Measurements from ENCODE around the gene NAT9. TPM values are rescaled to one million over a fixed set of nuclear protein-coding genes. Genes with fewer than 3 reads are reported as not detected.

NAT9 gene
- total RNA-seq, 1 donor from 2014 or later = 47.7 TPM

GRCh38 chr17:74780443-74781238 lies 4.5 kb upstream of the NAT9 start:
- DNase-seq (ENCODE audit: low read depth) = peak; percentile 59

- no peak for DNase-seq (ENCODE audit: low read depth)
Observed at GRCh38 chr17:74779948-74780400, 3.8 kb upstream of the NAT9 start.

- DNase-seq (ENCODE audit: low read depth) = no peak
Observed at GRCh38 chr17:74779501-74779900, 3.4 kb upstream of the NAT9 start.

DNA sequence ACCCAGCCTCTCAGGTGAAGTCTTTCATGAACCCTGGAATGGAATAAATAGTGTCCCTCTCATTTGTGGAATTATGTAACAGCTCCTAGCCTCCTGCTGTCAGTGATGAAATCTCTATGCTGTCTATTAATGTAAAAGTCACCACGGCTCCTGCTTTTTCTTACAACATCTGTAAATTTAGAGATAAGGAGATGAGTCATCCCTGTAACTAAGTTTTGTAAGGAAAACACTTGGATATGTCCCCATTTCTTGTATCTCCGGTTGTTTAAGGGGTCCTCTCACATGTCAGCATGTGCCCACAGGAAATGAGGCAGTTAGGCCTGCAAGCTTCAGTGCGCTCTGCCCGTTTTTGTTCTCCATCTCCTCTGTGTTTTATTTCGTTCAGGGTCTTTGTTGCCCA lies 2.8 kb upstream of the NAT9 start:
- no peak for DNase-seq (ENCODE audit: low read depth)

- DNase-seq (ENCODE audit: low read depth) = no peak
Observed at GRCh38 chr17:74777901-74778515, 1.9 kb upstream of the NAT9 start.

DNA sequence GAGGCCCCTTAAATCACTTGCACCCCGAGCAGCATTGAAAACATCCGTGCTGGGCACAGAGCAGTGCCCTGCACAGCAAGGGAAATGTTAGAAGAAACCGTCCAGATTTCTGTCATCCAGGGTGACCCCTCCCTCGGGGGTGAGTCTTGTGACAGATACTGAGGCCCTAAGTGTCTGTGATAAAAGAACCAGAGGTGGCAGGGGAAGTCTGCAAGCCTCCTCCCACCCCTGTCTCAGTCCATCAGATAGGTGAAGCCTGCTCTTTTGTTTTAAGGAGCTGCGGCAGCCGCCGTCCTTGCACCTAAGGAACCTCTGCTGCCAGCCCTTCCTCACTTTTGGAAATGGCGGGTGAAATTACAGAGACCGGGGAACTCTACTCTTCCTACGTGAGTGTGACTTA lies 845 bp upstream of the NAT9 start:
- DNase-seq (ENCODE audit: low read depth) = no peak

DNA sequence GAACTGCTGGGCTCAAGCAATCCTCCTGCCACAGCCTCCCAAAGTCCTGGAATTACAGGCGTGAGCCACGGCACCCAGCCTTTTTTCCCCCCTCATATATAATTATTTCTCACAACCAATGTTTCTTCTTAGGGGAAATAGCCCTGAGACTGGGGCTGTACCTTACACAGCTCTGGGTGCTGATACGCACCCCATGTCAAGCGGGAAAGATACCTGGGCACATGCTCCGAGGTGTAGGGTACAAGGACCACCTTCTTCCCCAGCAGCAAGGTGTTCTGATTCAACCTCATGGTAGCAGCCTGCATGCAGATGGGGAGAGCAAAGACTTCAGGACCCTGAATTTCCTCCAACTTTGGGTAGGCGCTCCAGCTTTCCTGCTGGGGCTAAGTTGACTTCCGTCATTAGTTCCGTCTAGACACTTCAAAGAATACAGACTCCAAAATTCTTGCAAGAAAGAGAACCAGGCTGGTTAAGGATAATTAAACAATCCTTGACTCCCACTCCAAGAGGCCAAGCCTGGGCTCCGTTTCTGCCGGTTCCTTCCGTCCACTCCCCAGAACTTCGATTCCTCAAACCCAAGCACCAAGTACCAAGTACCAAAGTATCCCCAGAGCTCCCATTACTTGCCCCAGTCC lies 619 bp downstream of the NAT9 start:
- no peak for DNase-seq (ENCODE audit: low read depth)

DNA sequence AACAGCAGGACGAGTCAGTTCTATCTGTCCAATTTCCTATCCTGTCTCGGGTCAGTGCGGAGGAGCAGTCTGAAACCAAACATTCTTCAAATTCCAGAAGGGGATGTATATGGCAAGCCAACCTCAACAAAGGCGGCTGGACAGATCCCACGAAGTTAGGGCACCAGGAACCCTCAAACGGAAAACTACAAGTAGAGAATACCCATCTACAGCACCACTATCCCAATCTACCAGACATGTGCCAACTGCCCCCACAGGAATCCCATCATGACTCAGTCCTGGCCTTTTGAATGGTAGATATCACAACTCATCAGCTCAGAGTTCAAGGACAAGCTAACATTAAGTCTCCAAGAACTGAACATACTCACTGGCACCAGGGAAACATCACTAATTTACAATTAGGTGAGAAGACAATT lies 2.3 kb downstream of the NAT9 start:
- DNase-seq (ENCODE audit: low read depth) = peak; percentile 51

DNA sequence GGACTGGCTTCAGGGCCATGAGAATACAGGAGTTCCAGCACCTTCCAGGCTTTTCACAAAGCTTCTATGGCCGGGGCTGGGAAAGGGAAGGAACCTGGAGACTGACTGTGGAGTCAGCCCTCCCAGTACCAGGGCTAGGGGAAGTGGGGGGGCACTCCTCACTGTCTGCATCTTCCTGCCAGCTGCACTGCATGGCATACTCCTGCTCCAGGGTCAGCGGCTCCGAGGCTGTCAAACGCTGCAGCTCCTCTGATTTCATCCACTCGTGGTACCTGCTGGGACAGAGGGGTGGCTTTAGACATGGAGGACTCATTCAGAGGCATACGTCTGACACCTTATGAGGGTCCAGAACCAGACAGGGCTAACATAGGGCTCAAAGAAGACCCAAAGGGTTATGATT lies 2.7 kb downstream of the NAT9 start:
- DNase-seq (ENCODE audit: low read depth) = no peak

DNA sequence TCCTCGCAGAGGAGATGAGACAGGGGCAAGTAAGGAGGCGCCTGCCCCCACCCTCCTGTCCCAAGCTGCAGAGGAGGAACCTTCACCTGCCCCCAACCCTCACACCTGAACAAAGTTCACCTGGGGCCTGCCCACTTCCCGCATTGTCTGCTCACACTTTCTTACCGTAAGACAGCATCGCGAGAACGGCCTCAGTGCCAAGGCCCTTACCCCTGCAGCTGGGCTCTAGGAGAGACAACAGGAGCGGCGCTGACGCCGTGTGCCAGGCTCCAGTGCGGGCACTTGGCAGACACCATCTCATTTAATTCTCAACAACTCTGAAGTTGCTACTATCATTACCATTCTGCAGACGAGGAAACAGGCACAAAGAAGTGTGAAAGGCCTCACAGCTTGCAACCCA lies 4.1 kb downstream of the NAT9 start:
- no peak for DNase-seq (ENCODE audit: low read depth)

GRCh38 chr17:74771319-74771914 lies 4.7 kb downstream of the NAT9 start:
- no peak for DNase-seq (ENCODE audit: low read depth)

DNA sequence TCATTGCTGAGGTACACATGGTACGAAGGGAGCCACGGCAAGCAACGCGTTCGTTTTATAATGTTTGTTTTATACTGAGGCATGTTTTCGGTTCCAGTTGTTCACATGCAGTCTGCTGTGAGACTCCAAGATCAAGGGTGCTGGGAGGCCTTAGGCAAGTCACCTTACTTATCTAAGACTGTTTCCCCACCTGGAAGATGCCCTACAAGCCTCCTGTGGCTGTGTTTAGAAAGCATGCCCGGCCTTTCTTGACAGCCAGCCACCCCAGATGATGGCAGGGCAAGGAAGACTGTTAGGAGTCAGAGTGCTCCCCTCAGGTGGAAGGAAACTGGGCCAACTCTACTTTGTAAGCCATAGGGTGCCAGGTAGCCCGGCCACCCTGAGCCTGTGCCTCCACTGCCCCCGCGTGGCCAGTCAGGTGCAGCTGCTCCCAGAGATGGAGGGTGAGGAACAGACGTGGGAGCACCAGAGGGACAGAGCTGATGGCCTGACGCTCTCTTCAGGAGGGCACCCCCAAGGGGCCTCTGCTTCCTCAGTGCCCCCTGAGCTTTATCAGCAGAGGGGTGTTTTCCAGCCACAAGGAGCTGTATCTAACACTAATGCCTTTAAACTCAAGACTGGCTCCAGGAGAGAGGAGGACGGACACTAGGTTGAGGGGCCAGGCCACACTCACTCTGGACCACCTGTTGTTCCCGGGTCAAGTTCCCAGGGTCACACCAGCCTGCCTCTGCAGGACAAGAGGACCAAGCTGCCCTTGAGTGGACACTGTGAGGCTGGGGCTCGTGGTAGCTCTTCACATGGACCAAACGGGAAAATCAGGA lies 5.4 kb downstream of the NAT9 start:
- DNase-seq (ENCODE audit: low read depth) = peak; percentile 51

GRCh38 chr17:74769856-74770497 lies 6.2 kb downstream of the NAT9 start:
- DNase-seq (ENCODE audit: low read depth) = no peak

- DNase-seq (ENCODE audit: low read depth) = no peak
Observed at GRCh38 chr17:74769266-74769855, 6.8 kb downstream of the NAT9 start.

GRCh38 chr17:74768763-74769114 lies 7.4 kb downstream of the NAT9 start:
- no peak for DNase-seq (ENCODE audit: low read depth)

DNA sequence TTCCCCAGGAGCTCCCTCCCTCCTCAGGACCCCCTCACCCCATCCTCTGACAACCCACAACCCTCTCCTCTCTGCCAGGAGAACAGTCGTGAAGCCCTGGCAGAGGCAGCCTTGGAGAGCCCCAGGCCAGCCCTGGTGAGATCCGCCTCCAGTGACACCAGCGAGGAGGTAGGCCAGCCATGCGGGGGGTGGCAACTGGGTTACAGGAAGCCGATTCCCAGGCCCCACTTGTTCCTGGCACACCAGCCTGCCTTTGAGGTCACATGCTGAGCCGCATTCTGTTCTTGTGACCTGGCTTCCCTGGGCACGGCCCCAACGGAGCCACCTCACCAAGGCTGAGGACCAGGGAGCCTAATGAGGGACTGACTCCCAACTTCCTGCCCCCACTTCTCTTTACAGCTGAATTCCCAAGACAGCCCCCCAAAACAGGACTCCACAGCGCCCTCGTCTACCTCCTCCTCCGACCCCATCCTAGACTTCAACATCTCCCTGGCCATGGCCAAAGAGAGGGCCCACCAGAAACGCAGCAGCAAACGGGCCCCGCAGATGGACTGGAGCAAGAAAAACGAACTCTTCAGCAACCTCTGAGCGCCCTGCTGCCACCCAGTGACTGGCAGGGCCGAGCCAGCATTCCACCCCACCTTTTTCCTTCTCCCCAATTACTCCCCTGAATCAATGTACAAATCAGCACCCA lies 7.9 kb downstream of the NAT9 start:
- peak; percentile 86 for DNase-seq (ENCODE audit: low read depth)

GRCh38 chr17:74767111-74767516 lies 9.0 kb downstream of the NAT9 start:
- no peak for DNase-seq (ENCODE audit: low read depth)

GRCh38 chr17:74766413-74766812 lies 9.7 kb downstream of the NAT9 start:
- DNase-seq (ENCODE audit: low read depth) = no peak

GRCh38 chr17:74764751-74765286 lies 11.3 kb downstream of the NAT9 start:
- DNase-seq (ENCODE audit: low read depth) = no peak

Measured in myocyte (in vitro differentiated cells).